Activated naive CD8-positive, alpha-beta T cell treated with anti-CD3 and anti-CD28 coated beads for 36 hours (primary cell): Measurements from ENCODE around the gene IL20RA. TPM values are rescaled to one million over a fixed set of nuclear protein-coding genes. Genes with fewer than 3 reads are reported as not detected.

Source experiments
- DNase-seq: peaks from one replicate; pipeline ENCODE4 v3.0.0; 2021
- H3K27ac Mint-ChIP-seq: one replicate; pipeline ENCODE4 v1.8.0; 2022; ENCODE audit warnings: mild to moderate bottlenecking, moderate library complexity, mixed read lengths
- H3K27me3 Mint-ChIP-seq: one replicate; pipeline ENCODE4 v1.8.0; 2022; ENCODE audit warnings: mild to moderate bottlenecking, mixed read lengths
- H3K36me3 Mint-ChIP-seq: one replicate; pipeline ENCODE4 v1.8.0; 2021; ENCODE audit warnings: mild to moderate bottlenecking, mixed read lengths
- H3K4me1 Mint-ChIP-seq: one replicate; pipeline ENCODE4 v1.8.0; 2021; ENCODE audit warnings: mixed read lengths
- H3K4me3 Mint-ChIP-seq: one replicate; pipeline ENCODE4 v1.8.0; 2022; ENCODE audit warnings: mild to moderate bottlenecking, moderate library complexity, mixed read lengths
- H3K9me3 Mint-ChIP-seq: one replicate; pipeline ENCODE4 v1.8.0; 2022; ENCODE audit warnings: mixed read lengths
- total RNA-seq, 2 experiments: library from RNA; stranded (reverse); gene quantifications; one replicate each; pipeline ENCODE4 v1.2.3, GENCODE V29; 2021

Gene IL20RA
- total RNA-seq, 2 experiments from 2014 or later, result not detected

- no peaks in the 10 kb centered on the region for H3K4me1 Mint-ChIP-seq
- no peak overlapping the region for H3K27ac Mint-ChIP-seq
- no peak for DNase-seq
- no peak overlapping the region for H3K4me3 Mint-ChIP-seq
- H3K9me3 Mint-ChIP-seq, result no peaks in the 10 kb centered on the region
- H3K36me3 Mint-ChIP-seq, result no peaks in the 10 kb centered on the region
- peaks cover 49% of the 10 kb centered on the region for H3K27me3 Mint-ChIP-seq
These were observed 22.6 kb upstream of the IL20RA start for GRCh38 chr6:137067399-137067798.

GRCh38 chr6:137058037-137058436 lies 13.3 kb upstream of the IL20RA start:
- Mint-ChIP-seq H3K27ac (no peak overlapping the region), H3K27me3 (peaks cover 15% of the 10 kb centered on the region), H3K4me3 (no peak overlapping the region), H3K4me1 (no peaks in the 10 kb centered on the region), H3K36me3 (no peaks in the 10 kb centered on the region), H3K9me3 (no peaks in the 10 kb centered on the region)
- no peak for DNase-seq

- no peaks in the 10 kb centered on the region for H3K36me3 Mint-ChIP-seq
- no peaks in the 10 kb centered on the region for H3K4me1 Mint-ChIP-seq
- DNase-seq, result no peak
- no peak overlapping the region for H3K27ac Mint-ChIP-seq
- no peak overlapping the region for H3K4me3 Mint-ChIP-seq
- H3K27me3 Mint-ChIP-seq, result peaks cover 32% of the 10 kb centered on the region
- no peaks in the 10 kb centered on the region for H3K9me3 Mint-ChIP-seq
These were observed 11.5 kb upstream of the IL20RA start for GRCh38 chr6:137056121-137056880.

GRCh38 chr6:137051790-137052472 lies 7.2 kb upstream of the IL20RA start:
- no peak overlapping the region for H3K4me3 Mint-ChIP-seq
- H3K9me3 Mint-ChIP-seq, result no peaks in the 10 kb centered on the region
- H3K27ac Mint-ChIP-seq, result no peak overlapping the region
- H3K27me3 Mint-ChIP-seq, result peaks cover 69% of the 10 kb centered on the region
- H3K4me1 Mint-ChIP-seq, result no peaks in the 10 kb centered on the region
- DNase-seq, result no peak
- no peaks in the 10 kb centered on the region for H3K36me3 Mint-ChIP-seq

GRCh38 chr6:137049095-137049494 lies 4.3 kb upstream of the IL20RA start:
- Mint-ChIP-seq H3K27ac (no peak overlapping the region), H3K9me3 (no peaks in the 10 kb centered on the region), H3K36me3 (no peaks in the 10 kb centered on the region), H3K4me3 (no peak overlapping the region), H3K4me1 (peaks cover 2% of the 10 kb centered on the region), H3K27me3 (peaks cover 78% of the 10 kb centered on the region)
- no peak for DNase-seq

GRCh38 chr6:137046871-137047412 lies 2.2 kb upstream of the IL20RA start:
- H3K36me3 Mint-ChIP-seq, result no peaks in the 10 kb centered on the region
- DNase-seq, result no peak
- H3K4me3 Mint-ChIP-seq, result no peak overlapping the region
- peaks cover 4% of the 10 kb centered on the region for H3K4me1 Mint-ChIP-seq
- H3K27me3 Mint-ChIP-seq, result peaks cover 85% of the 10 kb centered on the region
- no peak overlapping the region for H3K27ac Mint-ChIP-seq
- no peaks in the 10 kb centered on the region for H3K9me3 Mint-ChIP-seq

GRCh38 chr6:137045222-137045789 lies 541 bp upstream of the IL20RA start:
- H3K4me1 Mint-ChIP-seq, result peaks cover 4% of the 10 kb centered on the region
- H3K9me3 Mint-ChIP-seq, result no peaks in the 10 kb centered on the region

GRCh38 chr6:137043710-137044365 lies 927 bp downstream of the IL20RA start:
- Mint-ChIP-seq H3K27ac (no peak overlapping the region), H3K9me3 (no peaks in the 10 kb centered on the region)
- peak; percentile 1 for DNase-seq

More at GRCh38 chr6:137045222-137045789, 541 bp upstream of the IL20RA start:
- no peak for DNase-seq
- Mint-ChIP-seq H3K36me3 (no peaks in the 10 kb centered on the region), H3K4me3 (peak overlapping the region; percentile 29), H3K27me3 (peaks cover 87% of the 10 kb centered on the region), H3K27ac (no peak overlapping the region)

GRCh38 chr6:137040393-137040792 lies 4.4 kb downstream of the IL20RA start:
- no peaks in the 10 kb centered on the region for H3K36me3 Mint-ChIP-seq
- H3K4me1 Mint-ChIP-seq, result peaks cover 4% of the 10 kb centered on the region
- no peaks in the 10 kb centered on the region for H3K9me3 Mint-ChIP-seq
- H3K27me3 Mint-ChIP-seq, result peaks cover 76% of the 10 kb centered on the region
- no peak overlapping the region for H3K4me3 Mint-ChIP-seq
- DNase-seq, result no peak
- no peak overlapping the region for H3K27ac Mint-ChIP-seq

More at GRCh38 chr6:137043710-137044365, 927 bp downstream of the IL20RA start:
- Mint-ChIP-seq H3K4me3 (peak overlapping the region; percentile 53), H3K36me3 (no peaks in the 10 kb centered on the region), H3K4me1 (peaks cover 4% of the 10 kb centered on the region), H3K27me3 (peaks cover 87% of the 10 kb centered on the region)

- Mint-ChIP-seq H3K9me3 (no peaks in the 10 kb centered on the region), H3K27ac (no peak overlapping the region), H3K36me3 (no peaks in the 10 kb centered on the region), H3K4me3 (no peak overlapping the region), H3K4me1 (peaks cover 3% of the 10 kb centered on the region), H3K27me3 (peaks cover 70% of the 10 kb centered on the region)
- no peak for DNase-seq
These were observed 5.8 kb downstream of the IL20RA start for GRCh38 chr6:137039010-137039409.

- H3K9me3 Mint-ChIP-seq, result no peaks in the 10 kb centered on the region
- no peaks in the 10 kb centered on the region for H3K36me3 Mint-ChIP-seq
- no peak overlapping the region for H3K27ac Mint-ChIP-seq
- no peak for DNase-seq
- peaks cover 67% of the 10 kb centered on the region for H3K27me3 Mint-ChIP-seq
- peaks cover 12% of the 10 kb centered on the region for H3K4me1 Mint-ChIP-seq
- H3K4me3 Mint-ChIP-seq, result no peak overlapping the region
These were observed 8.0 kb downstream of the IL20RA start for GRCh38 chr6:137036566-137037300.

- Mint-ChIP-seq H3K4me1 (peaks cover 12% of the 10 kb centered on the region), H3K4me3 (no peak overlapping the region), H3K27me3 (peaks cover 50% of the 10 kb centered on the region), H3K36me3 (no peaks in the 10 kb centered on the region), H3K27ac (peak overlapping the region; percentile 21), H3K9me3 (no peaks in the 10 kb centered on the region)
- DNase-seq, result peak; percentile 70
These were observed 10.9 kb downstream of the IL20RA start for GRCh38 chr6:137033828-137034227.

- Mint-ChIP-seq H3K4me1 (peaks cover 12% of the 10 kb centered on the region), H3K27ac (no peak overlapping the region), H3K4me3 (no peak overlapping the region), H3K9me3 (no peaks in the 10 kb centered on the region), H3K27me3 (peaks cover 60% of the 10 kb centered on the region), H3K36me3 (no peaks in the 10 kb centered on the region)
- no peak for DNase-seq
These were observed 13.6 kb downstream of the IL20RA start for GRCh38 chr6:137031122-137031521.

GRCh38 chr6:137028912-137029311 lies 15.9 kb downstream of the IL20RA start:
- Mint-ChIP-seq H3K27ac (no peak overlapping the region), H3K4me1 (peaks cover 10% of the 10 kb centered on the region), H3K4me3 (no peak overlapping the region), H3K27me3 (peaks cover 63% of the 10 kb centered on the region), H3K36me3 (no peaks in the 10 kb centered on the region), H3K9me3 (no peaks in the 10 kb centered on the region)
- DNase-seq, result no peak
